HG03558 (cell line): ENCODE data around the gene ADAMTSL5.
"Not testable (repeated sequence)": the region's sequence is repeated elsewhere in the genome, so short reads cannot be mapped to it uniquely, and the experiment has no call there.

Experiments used
- ATAC-seq: cut with Tn5 transposase; IDR thresholded peaks from one replicate; pipeline ENCODE4 v1.9.1; 2021; ENCODE audit warnings: moderate number of reproducible peaks; ENCODE audit not compliant: unreplicated experiment; ENCODE audit errors: extremely low read depth

The ADAMTSL5 gene, protein sequence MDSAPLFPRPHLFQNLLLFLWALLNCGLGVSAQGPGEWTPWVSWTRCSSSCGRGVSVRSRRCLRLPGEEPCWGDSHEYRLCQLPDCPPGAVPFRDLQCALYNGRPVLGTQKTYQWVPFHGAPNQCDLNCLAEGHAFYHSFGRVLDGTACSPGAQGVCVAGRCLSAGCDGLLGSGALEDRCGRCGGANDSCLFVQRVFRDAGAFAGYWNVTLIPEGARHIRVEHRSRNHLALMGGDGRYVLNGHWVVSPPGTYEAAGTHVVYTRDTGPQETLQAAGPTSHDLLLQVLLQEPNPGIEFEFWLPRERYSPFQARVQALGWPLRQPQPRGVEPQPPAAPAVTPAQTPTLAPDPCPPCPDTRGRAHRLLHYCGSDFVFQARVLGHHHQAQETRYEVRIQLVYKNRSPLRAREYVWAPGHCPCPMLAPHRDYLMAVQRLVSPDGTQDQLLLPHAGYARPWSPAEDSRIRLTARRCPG

DNA sequence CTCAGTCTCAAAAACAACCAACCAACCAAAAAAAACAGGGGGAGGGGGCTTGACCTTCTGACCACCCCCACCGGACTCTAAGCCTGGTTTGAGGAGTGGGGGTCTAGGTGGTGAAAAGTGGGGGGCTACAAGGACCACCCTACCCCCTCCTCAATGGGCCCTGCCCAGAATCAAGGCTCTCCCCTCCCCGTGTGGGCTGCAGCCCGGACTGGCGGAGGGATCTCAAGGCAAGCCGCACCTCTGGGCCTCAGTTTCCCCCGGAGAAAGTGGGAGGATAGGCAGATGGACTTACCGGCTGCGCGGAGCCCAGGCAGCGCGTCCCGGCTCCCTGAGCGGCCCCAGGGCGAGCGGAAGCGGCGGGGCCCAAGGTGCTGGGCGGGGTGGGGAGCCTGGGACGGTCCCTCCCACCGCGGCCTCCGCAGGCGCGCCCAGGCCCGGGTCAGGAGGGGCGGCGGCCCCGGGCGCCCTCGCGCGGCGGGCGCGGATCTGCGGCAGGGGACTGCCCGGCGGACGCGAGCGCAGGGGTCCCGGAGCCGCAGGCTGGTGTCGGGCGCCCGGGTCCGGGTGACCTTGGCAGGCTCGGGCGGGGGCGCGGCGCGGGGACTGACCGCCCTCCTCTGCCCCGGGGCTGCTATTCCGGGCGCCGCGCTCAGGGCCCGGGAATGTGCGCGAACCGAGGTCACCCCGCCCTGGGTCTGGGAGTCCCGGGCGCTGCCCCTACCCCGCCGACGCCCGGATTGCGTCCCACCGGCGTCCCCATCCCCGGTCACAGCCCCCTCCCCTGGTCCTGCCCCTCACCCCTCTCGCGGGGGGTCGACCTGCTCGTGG lies at the start of gene ADAMTSL5:
Gene ADAMTSL5, minus strand, starts transcription at position 349 of the 828 bp plus-strand sequence. CDS start 2,076 bp downstream, outside the sequence.
- ATAC-seq, result no peak

DNA sequence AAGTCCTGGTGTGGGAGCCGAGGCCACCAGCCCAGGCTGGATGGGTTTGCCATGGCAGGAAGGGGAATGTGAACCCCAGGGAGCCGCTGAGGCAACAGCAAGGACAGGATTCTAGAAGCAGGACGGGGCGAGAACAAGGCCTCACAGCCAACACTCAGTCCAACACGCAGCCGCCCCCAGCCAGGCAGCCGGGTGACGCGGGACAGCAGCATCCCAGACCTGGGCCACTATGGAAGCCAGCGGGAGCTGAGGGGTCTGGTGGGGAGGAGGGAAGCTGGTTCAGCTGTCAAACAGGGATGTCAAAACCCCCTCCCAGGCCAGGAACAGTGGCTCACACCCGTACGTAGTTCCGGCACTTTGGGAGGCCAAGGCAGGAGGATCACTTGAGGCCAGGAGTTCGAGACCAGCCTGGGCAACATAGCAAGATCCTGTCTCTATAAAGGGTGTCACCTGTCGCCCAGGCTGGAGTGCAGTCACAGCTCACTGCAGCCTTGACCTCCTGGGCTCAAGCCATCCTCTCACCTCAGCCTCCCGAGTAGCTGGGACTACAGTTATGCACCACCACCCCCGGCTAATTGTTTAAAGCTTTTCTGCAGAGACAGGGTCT lies 48.5 kb upstream of the ADAMTSL5 start:
- no peak for ATAC-seq

DNA sequence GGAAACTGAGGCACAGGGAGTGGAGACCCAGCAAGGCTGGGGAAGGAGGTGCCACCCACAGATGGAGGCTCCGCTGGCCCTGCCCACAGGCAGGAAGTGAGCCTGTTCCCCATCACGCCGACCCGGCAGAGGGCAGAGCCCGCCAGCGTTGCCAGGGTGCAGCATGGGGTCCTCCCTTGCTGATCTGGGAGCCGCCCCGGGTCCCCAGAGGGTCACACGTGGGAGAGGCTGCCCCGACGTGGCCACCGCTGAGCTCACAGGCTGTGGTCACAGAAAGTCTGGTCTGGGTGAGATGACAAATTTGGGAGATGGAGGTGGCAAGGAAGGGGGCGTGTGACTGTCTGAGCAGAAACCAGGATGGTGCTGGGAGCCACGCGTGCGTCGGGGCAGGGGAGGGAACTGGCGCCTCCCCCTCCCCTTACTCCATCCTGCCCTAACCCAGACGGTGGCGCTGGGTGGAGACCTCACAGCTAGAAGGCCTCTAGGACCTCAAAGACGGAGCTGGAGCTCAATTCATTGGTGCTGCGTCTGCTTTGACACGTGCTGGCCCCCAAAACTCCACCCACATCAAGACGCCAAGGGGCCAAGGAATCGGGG lies 47.6 kb upstream of the ADAMTSL5 start:
- ATAC-seq, result no peak

DNA sequence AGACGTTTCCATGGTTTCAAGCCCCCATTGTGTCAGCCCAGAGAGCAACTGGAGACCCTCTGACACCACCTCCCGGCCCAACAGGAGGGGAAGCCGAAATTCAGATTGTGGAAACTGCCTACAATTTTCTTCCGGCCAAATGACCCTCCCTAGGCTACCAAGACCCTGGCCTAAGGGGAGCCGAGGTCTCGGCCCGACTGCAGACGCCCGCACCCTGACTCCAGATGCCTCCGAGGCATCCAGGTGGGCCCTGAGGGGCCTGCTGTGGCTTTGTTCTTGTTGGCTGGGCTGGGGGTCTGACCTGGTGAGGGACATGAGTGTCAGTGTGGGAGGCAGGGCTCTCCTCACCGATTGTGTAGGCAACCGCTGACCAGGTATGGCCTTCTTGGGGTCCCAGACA lies 45.7 kb upstream of the ADAMTSL5 start:
- no peak for ATAC-seq

DNA sequence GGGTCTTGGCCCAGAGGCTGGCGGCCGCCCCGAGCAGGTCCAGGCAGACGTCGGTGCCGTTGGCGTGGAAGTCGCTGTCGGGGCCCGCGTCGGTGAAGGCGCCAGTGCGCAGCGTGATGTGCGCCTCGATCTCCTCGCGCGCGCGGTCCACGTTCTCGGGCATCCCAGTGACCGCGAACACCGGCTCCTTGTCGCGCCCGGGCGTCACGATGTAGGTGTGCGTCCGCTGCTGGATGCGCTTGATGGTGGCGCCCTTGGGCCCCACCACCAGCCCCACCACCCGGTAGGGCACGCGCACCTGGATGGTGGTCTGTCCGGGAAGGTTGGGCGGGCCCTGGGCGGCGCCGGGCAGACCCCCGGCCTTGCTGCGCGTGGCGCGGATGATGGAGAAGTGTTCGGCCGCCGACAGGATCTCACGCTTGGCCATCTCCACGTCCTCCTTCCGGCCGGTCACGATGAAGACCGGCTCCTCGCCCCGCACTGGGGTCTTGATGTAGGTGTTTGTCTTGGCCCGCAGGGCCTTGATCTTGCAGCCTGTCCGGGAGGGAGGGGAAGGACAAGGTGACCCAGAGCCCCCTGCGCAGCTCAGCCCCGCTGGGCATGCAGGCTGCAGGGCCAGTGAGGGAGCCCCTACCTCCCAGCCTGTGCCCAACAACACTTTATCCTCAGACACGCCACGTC lies 43.7 kb upstream of the ADAMTSL5 start:
- no peak for ATAC-seq

DNA sequence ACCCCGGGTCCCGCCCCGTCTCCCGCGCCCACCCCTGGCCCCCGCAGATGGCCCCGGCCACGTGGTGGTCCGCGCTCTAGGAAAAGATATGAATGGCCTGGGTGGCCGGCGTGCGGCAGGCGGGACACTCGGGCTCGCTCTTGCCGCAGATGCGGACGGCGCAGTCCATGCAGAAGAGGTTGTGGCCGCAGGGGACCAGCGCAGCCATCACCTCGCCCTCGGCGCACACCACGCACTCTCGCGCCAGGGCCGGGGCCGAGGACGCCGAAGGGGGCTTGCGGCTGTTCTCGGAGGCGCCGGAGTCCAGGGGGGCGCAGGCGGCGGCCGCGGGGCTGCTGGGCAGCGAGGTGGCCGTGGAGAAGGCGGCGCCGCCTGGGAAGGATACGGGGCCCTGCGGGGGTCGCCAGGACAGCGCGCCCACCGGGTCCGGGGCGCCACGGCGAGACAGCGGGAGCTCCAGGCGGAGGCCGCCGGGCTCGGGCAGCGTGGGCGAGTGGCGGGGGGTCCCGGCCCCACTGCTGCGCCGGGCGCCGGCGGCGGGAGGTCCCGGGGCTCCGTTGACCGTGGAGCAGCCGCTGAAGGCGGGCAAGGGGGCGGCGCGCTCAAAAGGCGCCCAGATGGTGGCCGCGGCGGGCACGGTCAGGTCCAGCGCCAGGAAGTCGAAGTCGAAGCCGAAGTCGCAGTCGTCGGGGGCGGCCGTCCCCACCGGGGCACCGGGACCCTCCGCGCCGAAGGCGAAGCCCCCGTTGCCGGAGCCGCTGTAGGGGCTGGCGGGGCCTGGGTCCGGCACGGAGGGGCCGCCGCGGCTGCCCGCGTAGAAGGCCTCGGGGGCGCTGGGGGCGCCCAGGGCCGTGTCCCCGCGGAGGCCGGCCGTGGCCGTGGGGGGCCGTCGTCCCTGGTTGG lies 42.9 kb upstream of the ADAMTSL5 start:
- no peak for ATAC-seq

DNA sequence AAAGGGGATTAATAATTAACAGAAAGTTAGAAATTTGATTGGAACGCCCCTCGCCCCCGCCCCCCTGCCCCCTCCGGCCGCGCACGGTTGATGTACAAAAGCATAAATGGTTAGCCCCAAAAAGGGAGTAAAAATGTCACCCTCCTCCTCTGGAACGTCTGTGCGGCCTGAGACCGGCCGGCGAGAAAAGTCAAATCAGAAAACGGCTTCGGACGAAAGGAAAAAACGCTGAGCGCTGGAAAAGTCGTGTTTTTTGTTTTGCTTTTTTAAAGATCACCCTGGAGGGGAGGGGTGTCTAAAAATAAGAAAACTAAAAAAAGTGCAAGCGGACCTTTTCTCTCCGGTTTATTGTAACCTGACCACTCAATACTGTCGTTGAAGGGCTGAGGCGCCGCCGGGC lies 42.1 kb upstream of the ADAMTSL5 start:
- ATAC-seq, result no peak

DNA sequence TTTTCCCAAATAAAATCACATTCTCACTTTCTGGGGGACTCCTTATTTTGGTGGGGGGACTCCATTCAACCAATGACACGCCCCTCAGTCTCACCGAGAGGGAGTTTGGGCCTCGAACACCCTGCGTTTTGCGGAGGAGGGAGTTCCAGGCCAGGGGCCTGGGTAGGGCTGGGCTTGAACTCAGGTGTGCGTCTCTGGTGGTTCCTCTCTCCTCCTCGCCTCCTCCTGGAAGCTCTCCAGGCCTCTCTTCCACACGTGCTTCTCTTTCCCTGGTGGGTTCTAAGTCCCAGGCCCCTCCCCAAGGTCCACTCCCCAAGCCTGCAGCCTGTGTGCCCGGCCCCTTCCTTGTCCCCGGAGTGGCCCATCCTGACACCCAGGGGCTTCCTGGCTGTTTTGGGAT lies 40.6 kb upstream of the ADAMTSL5 start:
- no peak for ATAC-seq

DNA sequence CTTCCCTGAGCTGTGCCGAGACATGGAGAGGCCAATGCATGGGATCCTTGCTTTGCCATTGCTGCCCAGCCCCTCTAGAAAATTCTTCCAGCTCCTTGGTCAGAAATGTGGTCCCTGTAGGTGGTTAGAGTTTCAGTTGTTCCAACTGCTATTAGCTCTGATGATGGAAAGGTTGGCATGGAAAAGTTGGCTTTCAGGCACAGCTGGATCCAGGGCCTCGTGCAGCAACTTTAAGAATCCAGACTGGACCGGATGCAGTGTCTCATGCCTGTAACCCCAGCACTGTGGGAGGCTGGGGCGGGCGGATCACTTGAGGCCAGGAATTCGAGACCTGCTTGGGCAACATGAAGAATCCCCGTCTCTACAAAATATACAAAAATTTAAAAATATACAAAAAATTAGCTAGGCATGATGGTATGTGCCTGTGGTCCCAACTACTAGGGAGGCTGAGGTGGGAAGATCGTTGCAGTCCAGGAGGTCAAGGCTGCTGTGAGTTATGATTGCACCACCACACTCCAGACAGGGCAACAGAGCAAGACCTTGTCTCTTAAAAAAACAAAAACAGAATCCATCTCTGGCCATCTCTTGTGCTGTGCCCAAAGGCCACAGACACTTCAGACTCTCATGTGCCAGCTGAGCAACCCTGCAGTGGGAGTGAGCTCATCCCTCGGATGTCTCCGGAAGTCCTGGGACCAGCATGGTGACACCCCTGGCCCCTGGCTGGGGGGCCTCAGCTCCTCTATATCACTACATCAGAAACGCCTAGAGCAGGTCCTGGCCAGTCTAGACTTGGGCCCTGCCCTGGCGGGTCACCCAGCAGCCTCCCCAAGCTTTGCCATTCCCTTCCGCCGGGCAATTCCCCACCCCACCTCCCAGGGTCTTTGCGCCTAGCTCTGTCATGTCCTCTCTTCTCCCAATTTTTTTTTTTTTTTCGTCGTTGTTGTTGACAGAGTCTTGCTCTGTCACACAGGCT lies 38.5 kb upstream of the ADAMTSL5 start:
- no peak for ATAC-seq

DNA sequence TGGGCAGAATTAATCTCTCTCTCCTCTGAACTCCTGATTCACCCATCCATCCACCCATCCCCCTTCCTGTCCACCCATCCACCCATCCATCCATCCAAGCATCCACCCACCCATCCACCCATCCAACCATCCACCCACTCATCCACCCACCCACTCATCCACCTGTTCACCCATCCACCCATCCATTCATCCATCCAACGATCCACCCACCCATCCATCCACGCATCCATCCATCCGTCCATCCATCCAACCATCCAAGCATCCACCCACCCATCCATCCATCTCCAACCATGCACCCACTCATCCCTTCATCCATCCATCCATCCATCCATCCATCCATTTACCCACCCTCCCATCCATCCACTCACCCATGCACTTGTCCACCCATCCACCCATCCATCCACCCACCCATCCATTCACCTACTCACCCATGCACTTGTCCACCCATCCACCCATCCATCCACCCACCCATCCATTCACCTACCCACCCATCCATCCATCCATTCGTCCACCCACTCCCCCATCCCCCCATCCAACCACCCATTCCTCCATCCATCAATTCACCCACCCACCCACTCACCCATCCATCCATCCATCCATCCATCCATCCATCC lies 36.6 kb upstream of the ADAMTSL5 start:
- ATAC-seq, result no peak

DNA sequence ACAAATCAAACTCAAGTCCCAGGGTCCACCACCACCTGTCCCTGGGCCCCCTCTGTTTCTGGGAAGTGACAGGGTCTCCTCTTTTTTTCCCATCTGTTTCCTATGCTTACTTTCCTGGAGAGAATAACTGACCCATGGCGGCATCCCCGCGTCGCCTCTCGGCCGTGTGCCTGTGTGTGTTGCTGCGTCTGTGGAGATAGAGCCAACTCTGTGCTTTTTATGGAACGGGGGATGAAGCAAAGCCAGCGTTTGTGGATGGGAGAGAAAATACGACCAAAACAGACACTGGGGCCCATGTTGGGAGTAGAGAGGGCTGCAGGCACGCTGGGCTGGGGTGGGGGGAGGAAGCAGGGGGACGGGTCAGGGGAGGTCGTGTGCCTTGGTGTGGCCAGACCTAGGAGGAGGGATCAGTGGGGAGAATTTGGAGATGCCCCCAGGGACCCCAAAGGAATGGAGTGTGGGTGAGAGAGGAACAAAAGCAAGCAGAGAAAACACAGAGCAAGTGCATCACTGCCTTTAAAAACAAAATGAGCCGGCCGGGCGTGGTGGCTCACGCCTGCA lies 27.6 kb upstream of the ADAMTSL5 start:
- ATAC-seq, result no peak

DNA sequence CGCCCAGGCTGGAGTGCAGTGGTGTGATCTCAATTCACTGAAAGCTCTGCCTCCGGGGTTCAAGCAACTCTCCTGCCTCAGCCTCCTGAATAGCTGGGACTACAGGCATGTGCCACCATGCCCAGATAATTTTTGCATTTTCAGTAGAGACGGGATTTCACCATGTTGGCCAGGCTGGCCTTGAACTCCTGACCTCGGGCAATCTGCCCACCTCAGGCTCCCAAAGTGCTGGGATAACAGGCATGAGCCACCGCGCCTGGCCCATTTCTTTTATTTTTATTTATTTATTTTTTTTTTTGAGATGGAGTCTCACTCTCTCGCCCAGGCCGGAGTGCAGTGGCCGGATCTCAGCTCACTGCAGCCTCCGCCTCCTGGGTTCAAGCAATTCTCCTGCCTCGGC lies 26.9 kb upstream of the ADAMTSL5 start:
- ATAC-seq, result not testable (repeated sequence)

DNA sequence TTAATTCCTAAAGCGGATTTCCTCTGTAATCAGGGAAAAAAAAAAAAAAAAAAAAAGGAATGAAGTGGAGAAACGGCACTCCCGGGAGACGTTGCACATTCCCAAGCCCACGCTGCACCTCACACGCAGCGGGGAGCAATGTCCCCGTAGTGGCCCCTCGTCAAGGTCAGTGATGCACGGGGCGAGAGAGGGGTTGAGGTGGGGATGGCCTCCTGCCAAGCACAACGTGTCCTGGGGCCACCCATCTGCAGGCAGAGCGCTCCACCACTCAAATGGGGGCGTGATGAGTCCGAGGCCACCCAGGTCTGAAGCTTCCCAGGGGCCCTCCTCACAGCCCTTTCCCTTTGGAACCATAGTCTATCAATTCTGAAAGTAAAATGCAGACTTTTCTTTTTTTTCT lies 26.2 kb upstream of the ADAMTSL5 start:
- ATAC-seq, result no peak

DNA sequence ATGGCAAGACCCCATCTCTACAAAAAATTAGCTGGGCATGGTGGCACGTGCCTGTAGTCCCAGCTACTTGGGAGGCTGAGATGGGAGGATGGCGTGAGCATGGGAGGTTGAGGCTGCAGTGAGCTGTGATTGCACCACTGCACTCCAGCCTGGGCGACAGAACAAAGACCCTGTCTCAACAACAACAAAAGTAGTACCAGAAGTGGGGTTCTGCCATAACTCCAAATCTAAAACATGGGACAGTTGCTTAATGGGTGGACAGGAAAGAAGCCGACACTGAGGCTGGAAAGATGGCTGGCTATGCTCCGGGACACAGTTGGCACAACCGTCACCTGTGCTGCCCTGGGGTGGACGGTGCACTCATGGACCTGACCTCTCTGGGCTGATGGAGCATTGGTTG lies 22.9 kb upstream of the ADAMTSL5 start:
- not testable (repeated sequence) for ATAC-seq

DNA sequence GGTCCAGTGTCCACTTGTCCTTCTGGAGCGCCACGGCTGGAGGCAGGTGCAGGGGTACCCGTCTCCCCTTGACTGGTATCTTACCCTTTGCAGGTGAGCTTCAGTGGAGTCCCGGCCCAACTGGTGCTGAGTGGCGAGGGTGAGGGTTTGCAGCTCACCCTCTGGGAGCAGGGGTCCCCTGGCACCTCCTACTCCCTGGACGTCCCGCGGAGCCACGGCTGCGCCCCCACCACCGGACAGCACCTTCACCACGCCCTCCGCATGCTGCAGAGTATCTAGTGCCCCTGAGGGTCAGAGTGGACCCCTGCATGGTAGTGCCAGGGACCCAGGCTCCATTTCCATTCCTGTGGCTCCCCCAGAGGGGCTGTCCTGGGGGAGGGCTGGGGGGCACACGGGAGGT lies 22.2 kb upstream of the ADAMTSL5 start:
- no peak for ATAC-seq

DNA sequence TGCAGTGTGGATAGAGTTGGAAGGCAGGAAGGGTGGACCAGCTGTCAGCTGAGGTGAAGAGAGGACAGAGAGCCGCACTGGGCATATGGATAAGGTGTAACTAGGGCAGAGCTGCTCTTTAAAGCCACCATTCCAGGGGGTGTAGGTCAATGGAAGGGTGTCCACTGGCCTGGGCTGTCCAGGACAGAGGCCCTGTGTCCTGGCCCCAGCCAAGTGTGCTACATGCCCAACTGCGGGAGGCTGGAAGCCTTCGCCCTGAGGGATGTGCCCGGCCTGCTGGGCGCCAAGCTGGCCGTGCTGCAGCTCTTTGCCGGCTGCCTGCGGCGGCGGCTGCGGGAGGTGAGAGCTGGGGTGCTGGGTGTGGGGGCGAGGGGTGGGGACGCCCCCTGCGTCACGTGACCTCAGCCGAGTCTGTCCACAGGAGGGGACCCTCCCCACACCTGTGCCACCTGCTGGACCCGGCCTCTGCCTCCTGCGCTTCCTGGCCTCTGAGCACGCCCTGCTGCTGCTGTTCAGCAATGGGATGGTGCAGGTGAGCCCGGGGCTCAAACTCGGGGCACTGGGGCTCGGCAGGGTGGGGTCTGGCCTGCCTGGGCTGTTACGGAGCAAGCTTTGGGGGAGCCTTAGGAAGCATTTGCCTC lies 20.8 kb upstream of the ADAMTSL5 start:
- no peak for ATAC-seq

DNA sequence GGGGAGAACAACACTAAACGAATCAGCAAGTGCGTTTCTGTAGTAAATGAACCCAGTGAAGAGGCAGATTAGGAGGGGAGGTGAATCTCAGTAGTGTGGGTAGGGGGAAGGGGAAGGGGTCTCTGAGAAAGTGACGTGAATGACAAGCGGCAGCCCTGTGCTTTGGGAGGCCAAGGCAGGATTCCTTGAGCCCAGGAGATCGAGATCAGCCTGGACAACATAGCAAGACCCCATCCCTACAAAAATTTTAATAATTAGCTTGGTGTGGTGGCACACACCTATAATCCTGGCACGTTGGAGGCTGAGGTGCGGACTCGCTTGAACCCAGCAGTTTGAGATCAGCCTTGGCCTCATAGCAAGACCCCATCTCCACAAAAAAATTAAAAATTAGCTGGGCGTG lies 19.2 kb upstream of the ADAMTSL5 start:
- ATAC-seq, result no peak
